OCI-LY1 (cell line): ENCODE results near the gene OR51B5.

Source experiments
- CTCF ChIP-seq: fragments of 200-600 bp; sonication (generic), shearing (Covaris generic); IDR thresholded peaks from 2 replicates; pipeline ENCODE4 v1.5.1; 2017; ENCODE audit warnings: mild to moderate bottlenecking, antibody characterized with exemption, low read length, moderate library complexity, mixed read lengths
- EZH2 ChIP-seq: fragments of 200-600 bp; sonication (generic), shearing (Covaris generic); IDR thresholded peaks from 2 replicates; pipeline ENCODE4 v1.8.0; 2017; ENCODE audit warnings: borderline replicate concordance, mixed run types, mild to moderate bottlenecking, antibody characterized with exemption, low read length, moderate library complexity, mixed read lengths

DNA sequence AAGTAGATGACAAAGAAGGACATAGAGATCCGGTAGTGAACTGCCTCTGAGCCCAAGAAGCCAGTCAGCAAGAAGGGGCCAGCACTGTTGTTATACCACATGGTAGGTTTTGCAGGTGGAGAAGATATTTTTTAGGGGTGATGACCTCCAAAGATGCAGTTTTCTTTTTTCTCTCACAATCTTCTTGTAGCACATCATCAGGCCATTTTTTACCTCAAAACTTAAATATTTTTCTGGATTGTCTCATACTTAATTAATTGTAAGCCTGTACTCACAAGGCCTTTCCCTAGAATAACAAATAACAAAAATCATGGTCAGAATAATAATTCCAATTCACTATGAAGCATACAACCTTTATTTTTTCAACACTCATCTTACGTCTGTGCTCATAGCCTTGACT, 41.5 kb downstream of the OR51B5 start, which contains the start of gene OR51B4:
- TF ChIP-seq CTCF (no peak), EZH2 (no peak)
